ENCODE results near the gene CCDC175.
A peak's percentile ranks its signal among the peaks of the same experiment; 100 is the strongest.

The CCDC175 gene

GRCh38 chr14:59482541-59483331 lies 93.9 kb downstream of the CCDC175 start:
- no peak for DNase-seq (ENCODE audit: low read depth)

GRCh38 chr14:59481871-59482540 lies 94.6 kb downstream of the CCDC175 start:
- no peak for DNase-seq (ENCODE audit: low read depth)

DNA sequence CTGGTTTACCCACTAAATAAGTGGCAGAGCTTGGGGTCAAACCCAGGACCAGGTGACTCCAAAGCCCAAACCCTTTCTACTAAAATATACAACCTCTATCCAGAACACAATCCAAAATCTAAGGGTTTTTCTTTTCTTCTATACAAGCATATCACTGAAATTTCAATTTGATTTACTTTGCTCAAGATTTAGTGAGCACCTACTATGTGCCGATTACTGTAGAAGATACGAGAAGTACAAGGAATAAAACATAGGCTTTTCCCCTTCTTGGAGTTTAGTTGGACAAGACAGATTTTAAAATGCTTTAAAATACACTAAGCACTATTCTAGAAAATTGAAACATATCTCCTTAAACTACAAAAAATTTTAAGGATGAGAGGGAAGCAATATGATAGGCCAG lies 95.2 kb downstream of the CCDC175 start:
- no peak for DNase-seq (ENCODE audit: low read depth)

GRCh38 chr14:59480166-59480565 lies 96.4 kb downstream of the CCDC175 start:
- no peak for DNase-seq (ENCODE audit: low read depth)

- no peak for DNase-seq (ENCODE audit: low read depth)
Measured at GRCh38 chr14:59478540-59478939, 98.1 kb downstream of the CCDC175 start.

DNA sequence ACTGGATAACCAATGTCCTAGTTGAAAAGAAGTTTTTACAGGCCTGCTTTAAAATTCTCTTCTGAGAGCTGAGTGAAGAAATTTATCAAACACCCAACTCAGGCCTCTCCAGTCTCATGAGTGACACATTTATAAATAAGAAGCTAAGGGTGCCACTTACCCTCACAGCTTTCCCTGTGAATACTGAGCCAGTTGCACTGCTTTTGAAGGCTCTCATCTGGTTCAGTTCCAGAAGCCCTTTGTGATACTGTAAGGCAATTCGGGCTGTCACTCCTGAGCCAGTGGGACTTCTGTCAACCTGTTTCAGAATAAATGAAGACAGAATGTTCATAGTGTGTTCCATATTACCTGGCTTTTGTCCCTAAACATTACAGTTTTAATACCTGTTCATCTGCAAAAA lies 100.9 kb downstream of the CCDC175 start:
- DNase-seq (ENCODE audit: low read depth): no peak

DNA sequence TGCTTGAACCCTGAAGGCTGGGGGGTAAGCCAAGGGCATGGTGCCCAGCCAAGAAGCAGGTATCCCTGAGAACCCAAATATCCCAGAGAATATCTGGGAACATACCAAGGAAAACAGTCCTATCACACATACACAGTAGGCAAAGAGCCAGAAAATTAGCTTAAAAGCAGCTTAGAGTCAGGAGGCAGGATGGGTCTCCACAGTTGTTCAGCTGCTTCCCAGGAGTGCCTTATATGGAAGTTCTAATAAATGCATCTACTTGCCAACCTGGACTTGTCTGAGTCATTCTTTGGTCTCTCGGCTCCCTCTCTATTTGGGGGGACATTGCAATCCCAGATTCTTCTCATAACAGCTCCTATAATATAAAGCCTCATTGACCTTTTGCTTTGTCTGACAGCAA lies 102.4 kb downstream of the CCDC175 start:
- no peak for DNase-seq (ENCODE audit: low read depth)

DNA sequence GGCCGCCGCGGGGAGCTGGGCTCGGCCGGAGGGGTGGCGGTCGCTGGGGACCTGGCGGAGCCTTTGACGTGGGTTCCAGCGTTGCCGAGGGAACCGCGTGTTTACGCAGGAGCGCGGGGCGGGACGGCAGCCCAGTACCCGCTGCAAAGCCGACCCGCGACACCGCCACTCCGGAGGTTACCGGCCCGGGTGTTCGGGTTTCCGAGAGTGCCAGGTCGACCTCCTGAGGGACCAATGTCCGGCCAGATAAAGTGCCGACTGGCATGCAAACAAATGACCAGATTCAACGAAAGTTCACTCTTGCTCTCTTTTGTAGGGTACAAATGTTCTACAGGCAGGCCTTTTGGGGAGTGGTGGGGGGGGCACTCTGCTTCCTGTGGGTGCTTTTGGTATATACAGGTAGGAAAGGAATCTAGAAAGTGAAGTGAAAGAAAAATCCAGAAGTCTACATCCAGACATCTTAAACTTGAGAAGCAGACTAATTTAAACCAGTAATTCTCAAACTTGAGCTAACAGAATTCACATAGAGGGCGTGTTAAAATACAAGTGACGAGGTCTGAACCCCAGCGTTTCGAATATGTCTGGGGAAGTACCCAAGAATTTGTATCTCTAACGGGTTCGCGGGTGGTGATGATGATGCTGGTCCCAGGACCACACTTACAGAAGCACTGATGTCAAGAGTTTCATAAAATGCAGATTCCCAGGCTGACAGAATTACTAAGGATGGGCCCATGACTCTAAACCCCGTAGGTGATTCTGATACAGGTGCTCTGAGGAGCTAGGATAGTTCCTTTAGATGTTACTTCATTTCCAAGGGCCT lies 111.1 kb downstream of the CCDC175 start, which contains the start of gene GPR135:
Gene GPR135 (minus strand): TSS at position 65 of the 820 bp plus-strand sequence. CDS start 154 bp downstream, outside the sequence.
- DNase-seq (ENCODE audit: low read depth): peak; percentile 5

GRCh38 chr14:59464486-59465315 lies 111.9 kb downstream of the CCDC175 start:
- DNase-seq (ENCODE audit: low read depth): peak; percentile 21

- peak; percentile 14 for DNase-seq (ENCODE audit: low read depth)
Measured at GRCh38 chr14:59463787-59464485, 112.7 kb downstream of the CCDC175 start.

DNA sequence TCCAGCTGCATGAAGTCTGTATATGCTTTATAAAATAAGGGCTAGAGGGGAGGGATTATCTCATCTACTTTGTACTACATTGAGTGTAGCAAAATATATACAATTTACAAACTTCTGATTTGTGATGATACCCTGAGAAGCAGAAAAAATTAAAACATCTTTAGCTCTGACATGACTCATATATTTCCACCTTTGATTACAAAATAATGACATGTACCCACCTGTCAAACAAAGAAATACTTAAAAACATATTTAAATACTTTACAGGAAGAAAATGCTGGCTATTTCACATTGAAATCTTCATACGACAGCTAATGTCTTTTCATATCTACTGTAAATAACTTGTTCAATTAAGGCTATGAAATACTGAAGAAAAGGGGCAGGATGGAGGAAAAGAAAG lies 114.7 kb downstream of the CCDC175 start:
- no peak for DNase-seq (ENCODE audit: low read depth)

DNA sequence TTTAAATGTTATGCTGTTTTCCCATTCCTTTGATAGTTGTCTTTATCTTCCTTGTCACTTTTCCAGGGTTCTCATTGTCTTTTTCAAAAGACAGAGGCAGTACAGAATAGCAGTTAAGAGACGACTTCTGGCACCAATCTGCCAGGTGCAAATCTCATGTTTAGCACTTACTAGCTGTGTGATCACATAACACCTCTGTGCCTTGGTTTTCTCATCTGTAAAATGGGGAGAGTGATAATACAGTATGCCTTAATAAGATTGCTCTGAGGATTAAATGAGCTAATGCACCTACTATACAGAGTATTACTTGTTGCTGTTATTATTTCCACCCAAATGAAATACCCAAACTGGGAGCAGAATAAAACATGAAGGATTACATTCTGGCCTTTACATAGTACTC lies 116.2 kb downstream of the CCDC175 start:
- no peak for DNase-seq (ENCODE audit: low read depth)

DNA sequence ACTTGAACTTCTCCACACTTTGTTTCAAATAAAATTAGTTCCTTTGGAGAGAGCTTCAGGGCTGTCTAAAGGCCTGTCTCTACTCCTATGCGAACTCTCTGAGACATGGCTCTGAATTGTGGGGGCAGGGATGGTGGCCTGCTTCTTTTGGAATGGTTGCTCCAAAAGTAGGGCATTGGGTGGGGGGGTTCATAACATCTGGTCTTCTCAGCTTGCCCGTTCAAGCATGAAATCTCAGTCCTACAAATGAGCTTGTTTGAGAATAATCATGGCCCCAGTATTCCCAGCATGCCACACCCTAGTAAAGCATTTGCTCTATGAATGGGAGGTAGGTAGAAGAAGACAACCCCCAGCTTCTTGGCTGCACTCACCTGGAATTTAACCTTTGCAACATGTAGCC lies 118.1 kb downstream of the CCDC175 start:
- DNase-seq (ENCODE audit: low read depth): no peak

GRCh38 chr14:59455411-59455810 lies 121.2 kb downstream of the CCDC175 start:
- no peak for DNase-seq (ENCODE audit: low read depth)
